Measurements from ENCODE around the gene BCAR3. TPM values are rescaled to one million over a fixed set of nuclear protein-coding genes. Genes with fewer than 3 reads are reported as not detected.
A peak's percentile ranks its signal among the peaks of the same experiment; 100 is the strongest.

The BCAR3 gene
- total RNA-seq, 1 experiment from 2014 or later: 33.9 TPM

DNA sequence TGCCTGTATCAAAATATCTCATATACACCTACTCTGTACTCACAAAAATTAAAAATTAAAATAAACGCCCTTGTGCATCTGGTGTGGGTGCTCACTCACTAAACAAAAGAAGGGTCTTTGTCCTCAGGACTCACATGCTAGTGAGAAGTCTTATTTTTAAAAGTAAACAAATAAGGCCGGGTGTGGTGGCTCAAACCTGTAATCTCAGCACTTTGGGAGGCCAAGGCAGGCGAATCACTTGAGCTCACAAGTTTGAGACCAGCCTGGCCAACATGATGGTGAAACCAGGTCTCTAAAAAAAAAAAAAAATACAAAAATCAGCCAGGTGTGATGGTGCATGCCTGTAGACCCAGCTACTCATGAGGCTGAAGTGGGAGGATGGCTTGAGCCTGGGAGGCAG lies 51.5 kb downstream of the BCAR3 start:
- in situ Hi-C loops (cut with HindIII; ENCODE audit: low pct_unique_long_range_greater_than_20kb, low sequenced_read_pairs): no loop called here
- ChIA-PET CTCF (interaction anchor here (0.6 to 3.5 kb wide), 6 partner anchors 19 to 216 kb away, joined by 3 to 38 read pairs (median 4); no protein-coding TSS in a partner anchor), POLR2A (interaction anchor here (0.7 kb wide), 1 partner anchor 265 kb away, joined by 3 read pairs; no protein-coding TSS in a partner anchor)
- Histone ChIP-seq H3K36me3 (ENCODE audit: control insufficient read depth, insufficient read depth, low read length) (no peaks in the 10 kb centered on the region; the same call in 1 of the 2 replicates), H3K4me3 (ENCODE audit: low read depth in 2 of 2, low read length in 2 of 2) (no peak overlapping the region), H3K9me3 (ENCODE audit: control insufficient read depth, insufficient read depth, low read depth, low read length) (no peaks in the 10 kb centered on the region), H3K27ac (ENCODE audit: low read length) (no peak overlapping the region; the same call in 1 of the 2 replicates), H3K27me3 (ENCODE audit: control insufficient read depth, insufficient read depth, low read length) (no peaks in the 10 kb centered on the region), H3K4me1 (ENCODE audit: control insufficient read depth, insufficient read depth, low read length) (peaks cover 39% of the 10 kb centered on the region)
- DNase-seq (ENCODE audit: low read depth, low spot score): no peak
- TF ChIP-seq TCF7L2 (IDR thresholded peaks at IDR 0.05; ENCODE audit: low read depth, low read length) (no peak), REST (IDR thresholded peaks at IDR 0.05; ENCODE audit: insufficient read depth in 1 of 2, low read depth in 2 of 2, low read length in 1 of 2) (no peak), SIN3A (IDR thresholded peaks at IDR 0.05; ENCODE audit: borderline replicate concordance, insufficient read depth, low read depth, low read length) (no peak), POLR2AphosphoS5 (IDR thresholded peaks at IDR 0.05; ENCODE audit: low read depth, low read length) (no peak)
- TF ChIP-seq, protein P1, sequence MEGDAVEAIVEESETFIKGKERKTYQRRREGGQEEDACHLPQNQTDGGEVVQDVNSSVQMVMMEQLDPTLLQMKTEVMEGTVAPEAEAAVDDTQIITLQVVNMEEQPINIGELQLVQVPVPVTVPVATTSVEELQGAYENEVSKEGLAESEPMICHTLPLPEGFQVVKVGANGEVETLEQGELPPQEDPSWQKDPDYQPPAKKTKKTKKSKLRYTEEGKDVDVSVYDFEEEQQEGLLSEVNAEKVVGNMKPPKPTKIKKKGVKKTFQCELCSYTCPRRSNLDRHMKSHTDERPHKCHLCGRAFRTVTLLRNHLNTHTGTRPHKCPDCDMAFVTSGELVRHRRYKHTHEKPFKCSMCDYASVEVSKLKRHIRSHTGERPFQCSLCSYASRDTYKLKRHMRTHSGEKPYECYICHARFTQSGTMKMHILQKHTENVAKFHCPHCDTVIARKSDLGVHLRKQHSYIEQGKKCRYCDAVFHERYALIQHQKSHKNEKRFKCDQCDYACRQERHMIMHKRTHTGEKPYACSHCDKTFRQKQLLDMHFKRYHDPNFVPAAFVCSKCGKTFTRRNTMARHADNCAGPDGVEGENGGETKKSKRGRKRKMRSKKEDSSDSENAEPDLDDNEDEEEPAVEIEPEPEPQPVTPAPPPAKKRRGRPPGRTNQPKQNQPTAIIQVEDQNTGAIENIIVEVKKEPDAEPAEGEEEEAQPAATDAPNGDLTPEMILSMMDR (IDR thresholded peaks at IDR 0.05): no peak
- intact Hi-C loops (cut with micrococcal nuclease; ENCODE audit: unreplicated experiment): loop anchor here (10.0 kb wide), 1 partner anchor 215 kb away; no protein-coding TSS in a partner anchor
- BruUV-seq (replicated peaks): no TSS peak
- ATAC-seq: no peak

- ChIA-PET CTCF (interaction anchor here (0.6 to 3.5 kb wide), 6 partner anchors 19 to 217 kb away, joined by 3 to 38 read pairs (median 4); no protein-coding TSS in a partner anchor), POLR2A (interaction anchor here (0.7 to 1.1 kb wide), 2 partner anchors 185 to 266 kb away, joined by 3 read pairs; no protein-coding TSS in a partner anchor)
- ATAC-seq (peak; percentile 83), DNase-seq (ENCODE audit: low read depth, low spot score) (peak; percentile 60)
- peaks cover 43% of the 10 kb centered on the region for H3K4me1 ChIP-seq (ENCODE audit: control insufficient read depth, insufficient read depth, low read length)
- H3K4me3 ChIP-seq (ENCODE audit: low read depth in 2 of 2, low read length in 2 of 2): no peak overlapping the region
- no peaks in the 10 kb centered on the region for H3K27me3 ChIP-seq (ENCODE audit: control insufficient read depth, insufficient read depth, low read length)
- H3K27ac ChIP-seq (ENCODE audit: low read length): peak overlapping the region; percentile 65
- in situ Hi-C loops (cut with HindIII; ENCODE audit: low pct_unique_long_range_greater_than_20kb, low sequenced_read_pairs): no loop called here
- BruUV-seq (replicated peaks): TSS peak; percentile 4
- intact Hi-C loops (cut with micrococcal nuclease; ENCODE audit: unreplicated experiment): loop anchor here (1.0 to 10.0 kb wide), 2 partner anchors 185 to 215 kb away; no protein-coding TSS in a partner anchor
- no peaks in the 10 kb centered on the region for H3K9me3 ChIP-seq (ENCODE audit: control insufficient read depth, insufficient read depth, low read depth, low read length)
- TF ChIP-seq REST (IDR thresholded peaks at IDR 0.05; ENCODE audit: insufficient read depth in 1 of 2, low read depth in 2 of 2, low read length in 1 of 2): no peak
- TF ChIP-seq, protein P1 (IDR thresholded peaks at IDR 0.05): peak; percentile 67; the same call in 1 of the 2 replicates
- H3K36me3 ChIP-seq (ENCODE audit: control insufficient read depth, insufficient read depth, low read length): no peaks in the 10 kb centered on the region; the same call in 1 of the 2 replicates
Measured at GRCh38 chr1:93629101-93630059, 52.3 kb downstream of the BCAR3 start.

Measured in Panc1 (cell line).